ENCODE measurements around the gene SORCS1. TPM values are rescaled to one million over a fixed set of nuclear protein-coding genes. Genes with fewer than 3 reads are reported as not detected.

Gene SORCS1
- total and polyA plus RNA-seq, 2 experiments from 2014 or later, result 2.9 to 8.9 TPM

- TF ChIP-seq ZNF331 (CRISPR knock-in tag; IDR thresholded peaks at IDR 0.05; ENCODE audit: low read depth), result no peak
- no peak for TF ChIP-seq NANOG (IDR thresholded peaks at IDR 0.05; ENCODE audit: borderline replicate concordance)
- TF ChIP-seq, protein P1, sequence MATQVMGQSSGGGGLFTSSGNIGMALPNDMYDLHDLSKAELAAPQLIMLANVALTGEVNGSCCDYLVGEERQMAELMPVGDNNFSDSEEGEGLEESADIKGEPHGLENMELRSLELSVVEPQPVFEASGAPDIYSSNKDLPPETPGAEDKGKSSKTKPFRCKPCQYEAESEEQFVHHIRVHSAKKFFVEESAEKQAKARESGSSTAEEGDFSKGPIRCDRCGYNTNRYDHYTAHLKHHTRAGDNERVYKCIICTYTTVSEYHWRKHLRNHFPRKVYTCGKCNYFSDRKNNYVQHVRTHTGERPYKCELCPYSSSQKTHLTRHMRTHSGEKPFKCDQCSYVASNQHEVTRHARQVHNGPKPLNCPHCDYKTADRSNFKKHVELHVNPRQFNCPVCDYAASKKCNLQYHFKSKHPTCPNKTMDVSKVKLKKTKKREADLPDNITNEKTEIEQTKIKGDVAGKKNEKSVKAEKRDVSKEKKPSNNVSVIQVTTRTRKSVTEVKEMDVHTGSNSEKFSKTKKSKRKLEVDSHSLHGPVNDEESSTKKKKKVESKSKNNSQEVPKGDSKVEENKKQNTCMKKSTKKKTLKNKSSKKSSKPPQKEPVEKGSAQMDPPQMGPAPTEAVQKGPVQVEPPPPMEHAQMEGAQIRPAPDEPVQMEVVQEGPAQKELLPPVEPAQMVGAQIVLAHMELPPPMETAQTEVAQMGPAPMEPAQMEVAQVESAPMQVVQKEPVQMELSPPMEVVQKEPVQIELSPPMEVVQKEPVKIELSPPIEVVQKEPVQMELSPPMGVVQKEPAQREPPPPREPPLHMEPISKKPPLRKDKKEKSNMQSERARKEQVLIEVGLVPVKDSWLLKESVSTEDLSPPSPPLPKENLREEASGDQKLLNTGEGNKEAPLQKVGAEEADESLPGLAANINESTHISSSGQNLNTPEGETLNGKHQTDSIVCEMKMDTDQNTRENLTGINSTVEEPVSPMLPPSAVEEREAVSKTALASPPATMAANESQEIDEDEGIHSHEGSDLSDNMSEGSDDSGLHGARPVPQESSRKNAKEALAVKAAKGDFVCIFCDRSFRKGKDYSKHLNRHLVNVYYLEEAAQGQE (IDR thresholded peaks at IDR 0.05; ENCODE audit: unreplicated experiment), result no peak
- no peak for TF ChIP-seq ZNF114 (CRISPR knock-in tag; IDR thresholded peaks at IDR 0.05)
- no peak for TF ChIP-seq EZH2 (IDR thresholded peaks at IDR 0.05; ENCODE audit: low read depth, unreplicated experiment)
- TF ChIP-seq, protein P2, sequence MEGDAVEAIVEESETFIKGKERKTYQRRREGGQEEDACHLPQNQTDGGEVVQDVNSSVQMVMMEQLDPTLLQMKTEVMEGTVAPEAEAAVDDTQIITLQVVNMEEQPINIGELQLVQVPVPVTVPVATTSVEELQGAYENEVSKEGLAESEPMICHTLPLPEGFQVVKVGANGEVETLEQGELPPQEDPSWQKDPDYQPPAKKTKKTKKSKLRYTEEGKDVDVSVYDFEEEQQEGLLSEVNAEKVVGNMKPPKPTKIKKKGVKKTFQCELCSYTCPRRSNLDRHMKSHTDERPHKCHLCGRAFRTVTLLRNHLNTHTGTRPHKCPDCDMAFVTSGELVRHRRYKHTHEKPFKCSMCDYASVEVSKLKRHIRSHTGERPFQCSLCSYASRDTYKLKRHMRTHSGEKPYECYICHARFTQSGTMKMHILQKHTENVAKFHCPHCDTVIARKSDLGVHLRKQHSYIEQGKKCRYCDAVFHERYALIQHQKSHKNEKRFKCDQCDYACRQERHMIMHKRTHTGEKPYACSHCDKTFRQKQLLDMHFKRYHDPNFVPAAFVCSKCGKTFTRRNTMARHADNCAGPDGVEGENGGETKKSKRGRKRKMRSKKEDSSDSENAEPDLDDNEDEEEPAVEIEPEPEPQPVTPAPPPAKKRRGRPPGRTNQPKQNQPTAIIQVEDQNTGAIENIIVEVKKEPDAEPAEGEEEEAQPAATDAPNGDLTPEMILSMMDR (conservative IDR thresholded peaks at IDR 0.05; ENCODE audit: low read depth in 2 of 2), result no peak
Observed at GRCh38 chr10:106785528-106785927, 379.0 kb downstream of the SORCS1 start (continued).

DNA sequence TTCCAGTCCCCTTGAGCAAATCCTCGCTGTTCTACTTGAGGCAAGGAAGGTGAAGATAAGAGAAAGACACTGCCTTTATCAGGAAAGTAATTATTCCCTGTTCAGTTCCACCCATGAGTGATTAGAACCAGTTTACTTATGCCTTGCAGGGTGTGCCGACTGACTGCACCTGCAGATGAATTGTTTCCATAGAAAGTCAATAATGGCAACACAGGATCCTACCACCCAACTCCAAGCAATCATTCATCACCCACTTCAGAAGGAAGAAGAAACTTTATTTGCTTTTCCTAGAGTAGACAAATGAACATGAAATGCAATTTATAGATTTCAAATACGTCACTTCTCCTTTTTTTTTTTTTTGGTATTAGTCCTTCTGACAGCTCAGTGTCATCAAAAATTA lies 383.9 kb downstream of the SORCS1 start:
- H3K4me3 ChIP-seq, result no peak overlapping the region
- Mint-ChIP-seq H3K9me3 (no peaks in the 10 kb centered on the region), H3K36me3 (ENCODE audit: low read depth) (no peaks in the 10 kb centered on the region), H3K4me1 (peaks cover 12% of the 10 kb centered on the region), H3K4me3 (no peak overlapping the region), H3K27ac (no peak overlapping the region), H3K27me3 (ENCODE audit: insufficient read depth, low read depth, poor library complexity) (no peaks in the 10 kb centered on the region)
- no peaks in the 10 kb centered on the region for H3F3A ChIP-seq (replicated peaks; ENCODE audit: low read depth)
- no peaks in the 10 kb centered on the region for H4K20me1 ChIP-seq (replicated peaks; ENCODE audit: insufficient read depth)
- H3K27me3 ChIP-seq (ENCODE audit: insufficient read depth), result no peaks in the 10 kb centered on the region
- H3K4me2 ChIP-seq, result no peak overlapping the region
- H3K36me3 ChIP-seq (ENCODE audit: insufficient read depth), result no peaks in the 10 kb centered on the region
- ATAC-seq (no peak), DNase-seq (ENCODE audit: low spot score) (no peak)
- peaks cover 12% of the 10 kb centered on the region; the same call in 1 of the 2 replicates for H3K4me1 ChIP-seq (ENCODE audit: insufficient read depth)
- H3K9me2 ChIP-seq (ENCODE audit: insufficient read depth), result no peaks in the 10 kb centered on the region
- no peak overlapping the region for H2AFZ ChIP-seq
- H3K27ac ChIP-seq (ENCODE audit: low read depth), result no peak overlapping the region
- H3K79me2 ChIP-seq (replicated peaks; ENCODE audit: insufficient read depth), result no peaks in the 10 kb centered on the region
- TF ChIP-seq, protein P3, sequence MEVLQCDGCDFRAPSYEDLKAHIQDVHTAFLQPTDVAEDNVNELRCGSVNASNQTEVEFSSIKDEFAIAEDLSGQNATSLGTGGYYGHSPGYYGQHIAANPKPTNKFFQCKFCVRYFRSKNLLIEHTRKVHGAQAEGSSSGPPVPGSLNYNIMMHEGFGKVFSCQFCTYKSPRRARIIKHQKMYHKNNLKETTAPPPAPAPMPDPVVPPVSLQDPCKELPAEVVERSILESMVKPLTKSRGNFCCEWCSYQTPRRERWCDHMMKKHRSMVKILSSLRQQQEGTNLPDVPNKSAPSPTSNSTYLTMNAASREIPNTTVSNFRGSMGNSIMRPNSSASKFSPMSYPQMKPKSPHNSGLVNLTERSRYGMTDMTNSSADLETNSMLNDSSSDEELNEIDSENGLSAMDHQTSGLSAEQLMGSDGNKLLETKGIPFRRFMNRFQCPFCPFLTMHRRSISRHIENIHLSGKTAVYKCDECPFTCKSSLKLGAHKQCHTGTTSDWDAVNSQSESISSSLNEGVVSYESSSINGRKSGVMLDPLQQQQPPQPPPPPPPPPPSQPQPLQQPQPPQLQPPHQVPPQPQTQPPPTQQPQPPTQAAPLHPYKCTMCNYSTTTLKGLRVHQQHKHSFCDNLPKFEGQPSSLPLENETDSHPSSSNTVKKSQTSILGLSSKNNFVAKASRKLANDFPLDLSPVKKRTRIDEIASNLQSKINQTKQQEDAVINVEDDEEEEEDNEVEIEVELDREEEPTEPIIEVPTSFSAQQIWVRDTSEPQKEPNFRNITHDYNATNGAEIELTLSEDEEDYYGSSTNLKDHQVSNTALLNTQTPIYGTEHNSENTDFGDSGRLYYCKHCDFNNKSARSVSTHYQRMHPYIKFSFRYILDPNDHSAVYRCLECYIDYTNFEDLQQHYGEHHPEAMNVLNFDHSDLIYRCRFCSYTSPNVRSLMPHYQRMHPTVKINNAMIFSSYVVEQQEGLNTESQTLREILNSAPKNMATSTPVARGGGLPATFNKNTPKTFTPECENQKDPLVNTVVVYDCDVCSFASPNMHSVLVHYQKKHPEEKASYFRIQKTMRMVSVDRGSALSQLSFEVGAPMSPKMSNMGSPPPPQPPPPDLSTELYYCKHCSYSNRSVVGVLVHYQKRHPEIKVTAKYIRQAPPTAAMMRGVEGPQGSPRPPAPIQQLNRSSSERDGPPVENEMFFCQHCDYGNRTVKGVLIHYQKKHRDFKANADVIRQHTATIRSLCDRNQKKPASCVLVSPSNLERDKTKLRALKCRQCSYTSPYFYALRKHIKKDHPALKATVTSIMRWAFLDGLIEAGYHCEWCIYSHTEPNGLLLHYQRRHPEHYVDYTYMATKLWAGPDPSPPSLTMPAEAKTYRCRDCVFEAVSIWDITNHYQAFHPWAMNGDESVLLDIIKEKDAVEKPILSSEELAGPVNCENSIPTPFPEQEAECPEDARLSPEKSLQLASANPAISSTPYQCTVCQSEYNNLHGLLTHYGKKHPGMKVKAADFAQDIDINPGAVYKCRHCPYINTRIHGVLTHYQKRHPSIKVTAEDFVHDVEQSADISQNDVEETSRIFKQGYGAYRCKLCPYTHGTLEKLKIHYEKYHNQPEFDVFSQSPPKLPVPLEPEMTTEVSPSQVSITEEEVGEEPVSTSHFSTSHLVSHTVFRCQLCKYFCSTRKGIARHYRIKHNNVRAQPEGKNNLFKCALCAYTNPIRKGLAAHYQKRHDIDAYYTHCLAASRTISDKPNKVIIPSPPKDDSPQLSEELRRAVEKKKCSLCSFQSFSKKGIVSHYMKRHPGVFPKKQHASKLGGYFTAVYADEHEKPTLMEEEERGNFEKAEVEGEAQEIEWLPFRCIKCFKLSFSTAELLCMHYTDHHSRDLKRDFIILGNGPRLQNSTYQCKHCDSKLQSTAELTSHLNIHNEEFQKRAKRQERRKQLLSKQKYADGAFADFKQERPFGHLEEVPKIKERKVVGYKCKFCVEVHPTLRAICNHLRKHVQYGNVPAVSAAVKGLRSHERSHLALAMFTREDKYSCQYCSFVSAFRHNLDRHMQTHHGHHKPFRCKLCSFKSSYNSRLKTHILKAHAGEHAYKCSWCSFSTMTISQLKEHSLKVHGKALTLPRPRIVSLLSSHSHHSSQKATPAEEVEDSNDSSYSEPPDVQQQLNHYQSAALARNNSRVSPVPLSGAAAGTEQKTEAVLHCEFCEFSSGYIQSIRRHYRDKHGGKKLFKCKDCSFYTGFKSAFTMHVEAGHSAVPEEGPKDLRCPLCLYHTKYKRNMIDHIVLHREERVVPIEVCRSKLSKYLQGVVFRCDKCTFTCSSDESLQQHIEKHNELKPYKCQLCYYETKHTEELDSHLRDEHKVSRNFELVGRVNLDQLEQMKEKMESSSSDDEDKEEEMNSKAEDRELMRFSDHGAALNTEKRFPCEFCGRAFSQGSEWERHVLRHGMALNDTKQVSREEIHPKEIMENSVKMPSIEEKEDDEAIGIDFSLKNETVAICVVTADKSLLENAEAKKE (CRISPR knock-in tag; IDR thresholded peaks at IDR 0.05), result no peak
- no peak for TF ChIP-seq EZH2 (IDR thresholded peaks at IDR 0.05; ENCODE audit: low read depth, unreplicated experiment)
- no peak for TF ChIP-seq NANOG (IDR thresholded peaks at IDR 0.05; ENCODE audit: borderline replicate concordance)
- no peak for TF ChIP-seq POLR2AphosphoS5 (IDR thresholded peaks at IDR 0.05; ENCODE audit: low read depth)
- TF ChIP-seq STAT1 (IDR thresholded peaks at IDR 0.05; ENCODE audit: unreplicated experiment), result no peak
- TF ChIP-seq, protein P4, sequence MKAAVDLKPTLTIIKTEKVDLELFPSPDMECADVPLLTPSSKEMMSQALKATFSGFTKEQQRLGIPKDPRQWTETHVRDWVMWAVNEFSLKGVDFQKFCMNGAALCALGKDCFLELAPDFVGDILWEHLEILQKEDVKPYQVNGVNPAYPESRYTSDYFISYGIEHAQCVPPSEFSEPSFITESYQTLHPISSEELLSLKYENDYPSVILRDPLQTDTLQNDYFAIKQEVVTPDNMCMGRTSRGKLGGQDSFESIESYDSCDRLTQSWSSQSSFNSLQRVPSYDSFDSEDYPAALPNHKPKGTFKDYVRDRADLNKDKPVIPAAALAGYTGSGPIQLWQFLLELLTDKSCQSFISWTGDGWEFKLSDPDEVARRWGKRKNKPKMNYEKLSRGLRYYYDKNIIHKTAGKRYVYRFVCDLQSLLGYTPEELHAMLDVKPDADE (IDR thresholded peaks at IDR 0.05), result no peak
- no peak for TF ChIP-seq JUNB (IDR thresholded peaks at IDR 0.05; ENCODE audit: unreplicated experiment)
- TF ChIP-seq EZH2phosphoT487 (IDR thresholded peaks at IDR 0.05; ENCODE audit: unreplicated experiment), result no peak
- no peak for TF ChIP-seq ZNF331 (CRISPR knock-in tag; IDR thresholded peaks at IDR 0.05; ENCODE audit: low read depth)
- TF ChIP-seq ZNF114 (CRISPR knock-in tag; IDR thresholded peaks at IDR 0.05), result no peak
- TF ChIP-seq CREB1 (CRISPR knock-in tag; IDR thresholded peaks at IDR 0.05; ENCODE audit: low read depth), result no peak

Data from GM23338 (cell line).